ENCODE measurements around the gene SLC24A4.
A peak's percentile ranks its signal among the peaks of the same experiment; 100 is the strongest.

Gene SLC24A4

DNA sequence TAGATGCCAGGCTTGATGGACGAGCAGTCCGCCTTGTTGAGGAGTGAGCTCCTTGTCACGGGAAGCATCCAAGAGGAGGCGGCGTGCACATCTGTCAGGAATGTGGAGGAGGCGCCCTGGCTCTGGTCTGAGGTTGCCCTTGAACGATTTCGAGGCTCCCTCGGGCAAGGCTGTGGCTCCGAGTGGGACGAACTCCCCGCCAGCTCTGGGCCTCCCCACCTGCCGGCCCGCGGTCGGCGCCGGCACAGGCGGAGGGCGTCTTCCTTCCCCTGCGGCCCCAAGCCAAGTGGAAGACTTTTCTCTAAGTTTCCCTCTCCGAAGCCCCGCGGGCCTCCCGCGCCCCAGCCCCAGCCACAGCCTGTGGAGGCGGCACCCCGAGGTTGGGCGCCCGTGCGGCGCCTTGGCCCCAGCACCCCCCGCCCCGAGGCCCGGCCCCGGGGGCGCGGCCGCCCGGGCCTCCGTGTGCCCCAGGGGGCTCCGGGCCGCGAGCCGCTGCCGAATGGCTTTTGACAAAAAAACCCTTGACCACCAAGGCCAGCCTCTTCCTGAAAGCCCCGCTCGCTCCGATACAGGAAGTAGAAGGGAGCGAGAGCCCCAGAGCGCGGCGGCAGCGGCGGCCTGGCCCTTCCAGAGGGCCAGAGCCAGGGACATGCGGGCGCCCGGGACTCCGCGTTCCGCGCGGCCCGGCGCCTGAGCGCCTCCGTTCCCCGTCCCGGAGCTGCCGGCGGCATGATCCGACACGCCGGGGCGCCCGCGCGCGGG lies 190.4 kb downstream of the SLC24A4 start, which contains the start of gene RIN3 (continued):
- TF ChIP-seq SALL2 (tag by site-specific recombination; IDR thresholded peaks at IDR 0.05; ENCODE audit: borderline replicate concordance) (no peak), ZNF660 (tag by site-specific recombination; IDR thresholded peaks at IDR 0.05) (0 out of 2 replicates have a peak, but pooled peaks have one; percentile 50), ZBTB8A (tag by site-specific recombination; IDR thresholded peaks at IDR 0.05) (peak; percentile 35; the same call in 1 of the 2 replicates), ZNF561 (tag by site-specific recombination; IDR thresholded peaks at IDR 0.05; ENCODE audit: borderline replicate concordance) (0 out of 2 replicates have a peak, but pooled peaks have one; percentile 52), ZNF24 (tag by site-specific recombination; IDR thresholded peaks at IDR 0.05) (peak; percentile 29; the same call in 1 of the 2 replicates), ZNF202 (tag by site-specific recombination; IDR thresholded peaks at IDR 0.05; ENCODE audit: borderline replicate concordance) (no peak), KLF10 (tag by site-specific recombination; IDR thresholded peaks at IDR 0.05) (0 out of 2 replicates have a peak, but pooled peaks have one; percentile 40), GLIS2 (tag by site-specific recombination; IDR thresholded peaks at IDR 0.05) (peak; percentile 28; the same call in 1 of the 2 replicates), ZNF426 (tag by site-specific recombination; IDR thresholded peaks at IDR 0.05) (no peak), SP7 (tag by site-specific recombination; IDR thresholded peaks at IDR 0.05) (peak; percentile 58; the same call in 1 of the 2 replicates), ZNF423 (tag by site-specific recombination; IDR thresholded peaks at IDR 0.05) (no peak), ZIC2 (tag by site-specific recombination; IDR thresholded peaks at IDR 0.05) (peak; percentile 77), ZNF223 (tag by site-specific recombination; IDR thresholded peaks at IDR 0.05) (peak; percentile 28; the same call in 1 of the 2 replicates)
- TF ChIP-seq, protein P1, sequence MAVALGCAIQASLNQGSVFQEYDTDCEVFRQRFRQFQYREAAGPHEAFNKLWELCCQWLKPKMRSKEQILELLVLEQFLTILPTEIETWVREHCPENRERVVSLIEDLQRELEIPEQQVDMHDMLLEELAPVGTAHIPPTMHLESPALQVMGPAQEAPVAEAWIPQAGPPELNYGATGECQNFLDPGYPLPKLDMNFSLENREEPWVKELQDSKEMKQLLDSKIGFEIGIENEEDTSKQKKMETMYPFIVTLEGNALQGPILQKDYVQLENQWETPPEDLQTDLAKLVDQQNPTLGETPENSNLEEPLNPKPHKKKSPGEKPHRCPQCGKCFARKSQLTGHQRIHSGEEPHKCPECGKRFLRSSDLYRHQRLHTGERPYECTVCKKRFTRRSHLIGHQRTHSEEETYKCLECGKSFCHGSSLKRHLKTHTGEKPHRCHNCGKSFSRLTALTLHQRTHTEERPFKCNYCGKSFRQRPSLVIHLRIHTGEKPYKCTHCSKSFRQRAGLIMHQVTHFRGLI (tag by site-specific recombination; IDR thresholded peaks at IDR 0.05) = peak; percentile 33; the same call in 1 of the 2 replicates
- TF ChIP-seq, protein P2, sequence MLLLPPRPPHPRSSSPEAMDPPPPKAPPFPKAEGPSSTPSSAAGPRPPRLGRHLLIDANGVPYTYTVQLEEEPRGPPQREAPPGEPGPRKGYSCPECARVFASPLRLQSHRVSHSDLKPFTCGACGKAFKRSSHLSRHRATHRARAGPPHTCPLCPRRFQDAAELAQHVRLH (tag by site-specific recombination; IDR thresholded peaks at IDR 0.05) = peak; percentile 90

DNA sequence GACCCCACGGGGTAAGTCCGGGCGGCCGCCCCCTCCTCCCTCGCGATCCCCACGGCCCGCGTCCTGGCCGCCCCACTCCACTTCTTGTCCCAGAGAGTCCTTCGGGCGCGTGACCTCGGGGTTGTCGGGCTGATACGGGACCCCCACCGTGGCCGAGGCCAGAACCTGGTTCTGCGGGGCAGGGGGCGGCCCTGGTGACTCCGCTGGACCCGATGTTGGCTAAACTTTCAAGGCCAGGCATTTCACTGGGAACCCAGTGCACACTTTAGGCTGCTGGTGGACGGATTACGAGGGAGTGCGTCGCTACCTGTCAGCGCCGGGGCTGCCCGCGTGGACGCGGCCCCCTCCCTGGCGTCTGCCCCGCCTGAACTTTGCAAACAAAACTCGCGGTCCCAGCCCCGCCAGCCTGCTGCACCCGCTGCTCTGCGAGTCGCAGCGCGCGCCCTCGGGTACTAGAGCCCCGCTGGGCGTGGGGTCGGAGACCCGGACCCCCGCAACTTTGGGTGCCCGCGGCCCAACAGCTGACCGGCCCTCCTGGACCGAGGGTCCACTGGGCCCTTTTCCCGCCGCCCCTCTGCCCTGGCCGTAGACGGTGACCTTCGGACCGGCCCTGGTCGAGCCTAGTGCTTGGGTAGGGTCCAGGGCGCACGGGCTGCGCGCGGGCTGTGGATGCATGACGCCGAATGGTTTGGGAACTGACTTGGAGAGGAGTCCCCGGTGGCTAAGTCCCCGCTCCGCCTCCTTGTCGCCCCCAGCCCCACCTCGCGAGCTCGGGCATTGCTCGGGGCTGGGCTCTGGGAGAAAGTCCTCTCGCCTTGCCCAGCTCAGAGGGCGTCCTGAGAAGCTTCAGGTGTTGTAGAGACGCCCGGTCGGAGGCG lies 191.2 kb downstream of the SLC24A4 start:
- no peaks in the 10 kb centered on the region for H3K36me3 ChIP-seq (ENCODE audit: control insufficient read depth in 2 of 2, insufficient read depth in 1 of 2, low read length in 2 of 2)
- peak overlapping the region; percentile 60 for H3K4me3 ChIP-seq (ENCODE audit: low read depth, low read length)
- POLR2A ChIA-PET = no interaction called here
- peak overlapping the region; percentile 53; the same call in 1 of the 2 replicates for H3K27ac ChIP-seq (ENCODE audit: extremely low read depth, low read depth, low read length)
- H3K9me3 ChIP-seq (ENCODE audit: control insufficient read depth, insufficient read depth, low read depth, low read length) = no peaks in the 10 kb centered on the region
- peaks cover 5% of the 10 kb centered on the region for H3K4me1 ChIP-seq (ENCODE audit: control insufficient read depth, insufficient read depth, low read length)
- CTCF ChIA-PET = no interaction called here
- TF ChIP-seq BCL11B (tag by site-specific recombination; IDR thresholded peaks at IDR 0.05; ENCODE audit: low read depth) (peak; percentile 54), ZNF138 (tag by site-specific recombination; IDR thresholded peaks at IDR 0.05; ENCODE audit: borderline replicate concordance) (no peak), WT1 (tag by site-specific recombination; IDR thresholded peaks at IDR 0.05) (no peak), ZNF423 (tag by site-specific recombination; IDR thresholded peaks at IDR 0.05) (no peak), TRIM28 (IDR thresholded peaks at IDR 0.05; ENCODE audit: borderline replicate concordance, low read length) (no peak), ZNF624 (tag by site-specific recombination; IDR thresholded peaks at IDR 0.05) (no peak), SP2 (tag by site-specific recombination; IDR thresholded peaks at IDR 0.05) (no peak), ZNF350 (tag by site-specific recombination; IDR thresholded peaks at IDR 0.05) (no peak), GLIS2 (tag by site-specific recombination; IDR thresholded peaks at IDR 0.05) (0 out of 2 replicates have a peak, but pooled peaks have one; percentile 38), TCF7L2 (IDR thresholded peaks at IDR 0.05; ENCODE audit: borderline replicate concordance, low read depth, low read length) (no peak), KLF7 (tag by site-specific recombination; IDR thresholded peaks at IDR 0.05; ENCODE audit: borderline replicate concordance) (no peak), KLF8 (tag by site-specific recombination; IDR thresholded peaks at IDR 0.05) (no peak)
- TF ChIP-seq, protein P3, sequence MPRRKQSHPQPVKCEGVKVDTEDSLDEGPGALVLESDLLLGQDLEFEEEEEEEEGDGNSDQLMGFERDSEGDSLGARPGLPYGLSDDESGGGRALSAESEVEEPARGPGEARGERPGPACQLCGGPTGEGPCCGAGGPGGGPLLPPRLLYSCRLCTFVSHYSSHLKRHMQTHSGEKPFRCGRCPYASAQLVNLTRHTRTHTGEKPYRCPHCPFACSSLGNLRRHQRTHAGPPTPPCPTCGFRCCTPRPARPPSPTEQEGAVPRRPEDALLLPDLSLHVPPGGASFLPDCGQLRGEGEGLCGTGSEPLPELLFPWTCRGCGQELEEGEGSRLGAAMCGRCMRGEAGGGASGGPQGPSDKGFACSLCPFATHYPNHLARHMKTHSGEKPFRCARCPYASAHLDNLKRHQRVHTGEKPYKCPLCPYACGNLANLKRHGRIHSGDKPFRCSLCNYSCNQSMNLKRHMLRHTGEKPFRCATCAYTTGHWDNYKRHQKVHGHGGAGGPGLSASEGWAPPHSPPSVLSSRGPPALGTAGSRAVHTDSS (tag by site-specific recombination; IDR thresholded peaks at IDR 0.05) = no peak
- TF ChIP-seq, protein P4, sequence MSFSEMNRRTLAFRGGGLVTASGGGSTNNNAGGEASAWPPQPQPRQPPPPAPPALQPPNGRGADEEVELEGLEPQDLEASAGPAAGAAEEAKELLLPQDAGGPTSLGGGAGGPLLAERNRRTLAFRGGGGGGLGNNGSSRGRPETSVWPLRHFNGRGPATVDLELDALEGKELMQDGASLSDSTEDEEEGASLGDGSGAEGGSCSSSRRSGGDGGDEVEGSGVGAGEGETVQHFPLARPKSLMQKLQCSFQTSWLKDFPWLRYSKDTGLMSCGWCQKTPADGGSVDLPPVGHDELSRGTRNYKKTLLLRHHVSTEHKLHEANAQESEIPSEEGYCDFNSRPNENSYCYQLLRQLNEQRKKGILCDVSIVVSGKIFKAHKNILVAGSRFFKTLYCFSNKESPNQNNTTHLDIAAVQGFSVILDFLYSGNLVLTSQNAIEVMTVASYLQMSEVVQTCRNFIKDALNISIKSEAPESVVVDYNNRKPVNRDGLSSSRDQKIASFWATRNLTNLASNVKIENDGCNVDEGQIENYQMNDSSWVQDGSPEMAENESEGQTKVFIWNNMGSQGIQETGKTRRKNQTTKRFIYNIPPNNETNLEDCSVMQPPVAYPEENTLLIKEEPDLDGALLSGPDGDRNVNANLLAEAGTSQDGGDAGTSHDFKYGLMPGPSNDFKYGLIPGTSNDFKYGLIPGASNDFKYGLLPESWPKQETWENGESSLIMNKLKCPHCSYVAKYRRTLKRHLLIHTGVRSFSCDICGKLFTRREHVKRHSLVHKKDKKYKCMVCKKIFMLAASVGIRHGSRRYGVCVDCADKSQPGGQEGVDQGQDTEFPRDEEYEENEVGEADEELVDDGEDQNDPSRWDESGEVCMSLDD (tag by site-specific recombination; IDR thresholded peaks at IDR 0.05) = no peak
- TF ChIP-seq, protein P5, sequence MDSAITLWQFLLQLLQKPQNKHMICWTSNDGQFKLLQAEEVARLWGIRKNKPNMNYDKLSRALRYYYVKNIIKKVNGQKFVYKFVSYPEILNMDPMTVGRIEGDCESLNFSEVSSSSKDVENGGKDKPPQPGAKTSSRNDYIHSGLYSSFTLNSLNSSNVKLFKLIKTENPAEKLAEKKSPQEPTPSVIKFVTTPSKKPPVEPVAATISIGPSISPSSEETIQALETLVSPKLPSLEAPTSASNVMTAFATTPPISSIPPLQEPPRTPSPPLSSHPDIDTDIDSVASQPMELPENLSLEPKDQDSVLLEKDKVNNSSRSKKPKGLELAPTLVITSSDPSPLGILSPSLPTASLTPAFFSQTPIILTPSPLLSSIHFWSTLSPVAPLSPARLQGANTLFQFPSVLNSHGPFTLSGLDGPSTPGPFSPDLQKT (IDR thresholded peaks at IDR 0.05; ENCODE audit: borderline replicate concordance, low read depth, low read length) = no peak

Data from HEK293 (cell line).